Stimulated activated CD4-positive, alpha-beta T cell treated with anti-CD3 and anti-CD28 coated beads, Interleukin-4, amount 100 ng/mL, for 1 hour (primary cell): ENCODE results near the gene MYOM3.

Source experiments
- DNase-seq: peaks from one replicate; pipeline ENCODE4 v3.0.0-alpha.2; 2020

The MYOM3 gene

GRCh38 chr1:24138476-24139221, 26.7 kb upstream of the MYOM3 start:
- no peak for DNase-seq

DNA sequence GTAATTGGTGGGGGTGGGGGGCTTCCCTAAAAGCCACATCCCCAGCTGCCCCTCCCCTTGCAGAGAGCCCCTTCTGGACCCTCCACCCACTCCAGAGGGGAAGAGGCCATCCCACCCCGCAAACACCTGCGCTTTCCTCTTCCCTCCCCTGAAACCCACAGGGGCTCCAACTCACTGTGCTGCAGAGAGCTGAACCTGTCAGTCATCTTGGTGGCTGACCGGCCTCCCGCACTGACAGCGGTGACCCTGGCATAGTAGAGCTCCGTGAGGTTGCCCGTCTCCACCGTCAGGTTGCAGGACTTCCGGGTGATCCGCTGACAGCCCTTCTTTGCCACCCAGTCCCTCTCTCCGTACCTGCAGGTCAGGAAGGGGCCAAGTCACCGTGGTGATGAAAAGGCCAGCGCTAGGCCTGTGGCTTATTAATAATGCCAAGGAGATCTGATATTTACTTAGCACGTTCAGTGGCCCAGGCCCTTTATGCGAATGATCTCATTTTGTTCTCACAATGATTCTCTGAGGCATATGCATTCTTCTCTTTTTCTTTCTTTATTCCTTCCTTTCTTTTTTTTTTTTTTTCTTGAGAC, 25.1 kb upstream of the MYOM3 start:
- no peak for DNase-seq

- DNase-seq = no peak
These were observed 22.4 kb upstream of the MYOM3 start for GRCh38 chr1:24134376-24134775.

- no peak for DNase-seq
These were observed 21.9 kb upstream of the MYOM3 start for GRCh38 chr1:24133819-24134218.

DNA sequence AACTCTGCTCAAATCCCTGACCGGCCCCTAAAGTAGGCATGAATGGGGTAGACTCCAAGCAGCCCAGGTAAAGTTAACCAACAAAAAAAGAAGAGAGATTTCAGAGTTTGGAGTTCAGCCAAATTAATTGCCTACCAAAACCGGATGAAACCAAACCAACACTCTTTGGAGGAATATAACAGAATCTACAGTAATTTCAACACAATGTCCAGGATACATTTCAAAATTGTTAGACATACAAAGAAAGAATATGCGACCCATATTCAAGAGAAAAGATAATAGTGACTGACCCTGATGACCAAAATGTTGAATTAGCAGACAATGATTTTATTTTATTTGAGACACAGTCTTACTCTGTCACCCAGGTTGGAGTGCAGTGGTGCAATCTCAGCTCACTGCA, 18.4 kb upstream of the MYOM3 start:
- DNase-seq = no peak

DNA sequence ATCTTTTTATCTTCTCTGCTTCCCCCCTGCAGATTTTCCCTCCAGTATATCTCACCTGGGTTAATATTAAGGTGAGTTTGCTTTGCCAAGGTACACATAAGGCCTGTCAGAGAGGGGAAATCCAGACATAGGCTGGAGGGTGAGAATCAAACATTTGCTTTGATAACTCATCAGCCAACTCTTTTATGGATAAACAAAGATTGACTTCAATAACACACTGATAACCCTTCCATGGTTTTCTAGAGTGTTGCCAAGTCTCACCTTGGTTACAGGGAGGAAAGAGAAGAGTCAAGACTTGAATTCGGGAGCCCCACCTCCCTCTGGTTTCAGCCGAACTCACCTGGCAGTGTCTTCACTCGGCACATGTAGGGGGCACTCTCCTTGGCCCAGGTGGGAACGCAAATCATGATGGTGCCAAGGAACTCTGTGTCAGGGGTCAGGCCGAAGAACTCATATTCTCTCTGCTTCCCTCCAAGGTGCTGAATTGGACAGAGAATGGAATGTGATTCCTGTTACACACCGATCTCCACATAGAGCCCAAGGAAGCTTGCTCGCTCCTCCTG, 15.9 kb upstream of the MYOM3 start:
- no peak for DNase-seq

GRCh38 chr1:24127134-24127800, 15.3 kb upstream of the MYOM3 start:
- no peak for DNase-seq

DNA sequence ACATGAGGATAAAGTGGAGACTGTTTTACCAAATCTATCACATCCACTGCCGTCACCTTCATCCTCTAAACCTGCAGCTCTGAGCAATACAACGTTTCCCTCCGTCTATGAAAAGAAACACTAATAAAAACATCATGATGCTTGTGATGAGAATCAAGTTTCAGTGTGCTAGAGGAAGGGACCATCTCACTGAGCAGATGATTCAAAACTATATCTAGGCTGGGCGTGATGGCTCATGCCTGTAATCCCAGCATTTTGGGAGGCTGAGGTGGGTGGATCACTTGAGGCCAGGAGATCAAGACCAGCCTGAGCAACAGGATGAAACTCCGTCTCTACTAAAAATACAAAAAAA, 14.7 kb upstream of the MYOM3 start:
- no peak for DNase-seq

- no peak for DNase-seq
These were observed 14.2 kb upstream of the MYOM3 start for GRCh38 chr1:24126018-24126671.

DNA sequence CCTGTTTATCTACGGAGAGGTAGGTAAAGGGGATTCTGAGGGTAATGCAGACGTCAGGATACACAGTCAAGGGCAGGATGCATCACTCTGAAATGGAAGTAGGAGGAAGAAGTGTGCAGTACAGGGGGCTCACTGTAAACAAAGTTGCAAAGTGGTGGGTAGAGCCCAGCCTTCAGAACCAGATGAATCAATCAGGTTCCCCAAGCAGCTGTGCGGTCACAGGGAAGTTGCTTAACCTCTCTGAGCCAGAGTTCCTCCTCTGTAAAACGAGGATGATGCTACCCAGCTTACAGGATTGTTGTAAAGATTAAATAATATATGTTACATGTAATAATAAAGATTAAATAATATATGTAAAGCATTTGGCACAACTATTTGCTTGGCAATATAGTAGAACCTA, 13.5 kb upstream of the MYOM3 start:
- no peak for DNase-seq

- DNase-seq = no peak
These were observed 13.0 kb upstream of the MYOM3 start for GRCh38 chr1:24124980-24125379.

- DNase-seq = no peak
These were observed 11.7 kb upstream of the MYOM3 start for GRCh38 chr1:24123611-24124010.

DNA sequence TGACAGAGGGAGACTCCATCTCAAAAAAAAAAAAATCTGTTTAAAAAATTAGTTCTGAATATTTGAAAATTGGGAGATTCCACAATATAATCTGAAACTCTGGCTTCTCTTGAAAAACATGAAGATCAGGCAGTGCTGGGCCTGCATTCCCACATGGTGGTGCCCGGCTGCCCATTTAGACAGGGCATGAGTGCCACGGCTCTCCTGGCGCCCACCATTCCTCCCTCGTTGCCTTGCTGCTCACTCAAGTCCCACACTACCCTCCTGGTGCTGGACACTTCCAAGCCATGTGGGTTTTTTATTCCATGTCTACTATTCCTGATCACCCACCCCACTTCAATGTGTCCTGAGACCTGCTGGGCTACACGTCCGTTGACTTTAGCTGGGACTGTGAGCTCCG, 10.8 kb upstream of the MYOM3 start:
- no peak for DNase-seq

DNA sequence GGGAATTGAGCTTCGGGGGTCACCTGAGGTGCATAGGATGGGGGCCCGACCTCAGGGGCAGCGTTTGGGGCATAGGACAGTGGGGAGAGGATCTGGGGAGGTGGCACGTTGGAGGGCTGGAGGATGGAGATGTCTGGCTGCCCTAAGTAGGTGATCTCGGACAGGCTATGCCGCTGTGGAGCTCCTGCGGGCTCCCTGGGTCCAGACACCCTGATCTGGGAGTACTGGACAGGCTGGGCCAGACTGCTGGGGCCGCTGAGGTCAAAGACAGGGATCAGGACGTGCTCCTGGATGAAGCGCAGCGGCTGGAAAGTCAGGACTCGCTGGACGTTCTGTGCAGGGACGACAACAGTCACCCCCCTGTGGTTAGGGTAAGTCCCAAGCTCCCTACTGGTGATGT, 9.5 kb upstream of the MYOM3 start:
- DNase-seq = no peak

GRCh38 chr1:24120965-24121364, 9.0 kb upstream of the MYOM3 start:
- no peak for DNase-seq

GRCh38 chr1:24119859-24120756, 8.2 kb upstream of the MYOM3 start:
- DNase-seq = no peak

DNA sequence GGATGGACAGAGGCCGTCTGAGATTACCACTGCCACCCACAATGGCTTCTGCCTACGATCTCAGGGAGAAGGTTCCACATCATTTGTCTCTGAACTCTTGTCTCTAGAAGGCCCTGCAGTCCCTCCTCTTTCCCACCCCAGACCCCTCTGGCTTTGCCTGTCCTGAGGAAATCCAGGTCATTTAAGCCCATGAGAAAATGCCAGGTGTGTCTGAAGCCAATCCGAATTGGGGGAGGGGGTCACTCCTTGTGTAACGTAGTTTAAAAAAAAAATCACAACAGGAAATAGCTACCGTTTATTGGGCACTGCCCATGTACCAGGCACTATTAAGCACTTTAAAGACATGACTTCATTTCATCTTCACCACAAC, 7.5 kb upstream of the MYOM3 start:
- DNase-seq = no peak

DNA sequence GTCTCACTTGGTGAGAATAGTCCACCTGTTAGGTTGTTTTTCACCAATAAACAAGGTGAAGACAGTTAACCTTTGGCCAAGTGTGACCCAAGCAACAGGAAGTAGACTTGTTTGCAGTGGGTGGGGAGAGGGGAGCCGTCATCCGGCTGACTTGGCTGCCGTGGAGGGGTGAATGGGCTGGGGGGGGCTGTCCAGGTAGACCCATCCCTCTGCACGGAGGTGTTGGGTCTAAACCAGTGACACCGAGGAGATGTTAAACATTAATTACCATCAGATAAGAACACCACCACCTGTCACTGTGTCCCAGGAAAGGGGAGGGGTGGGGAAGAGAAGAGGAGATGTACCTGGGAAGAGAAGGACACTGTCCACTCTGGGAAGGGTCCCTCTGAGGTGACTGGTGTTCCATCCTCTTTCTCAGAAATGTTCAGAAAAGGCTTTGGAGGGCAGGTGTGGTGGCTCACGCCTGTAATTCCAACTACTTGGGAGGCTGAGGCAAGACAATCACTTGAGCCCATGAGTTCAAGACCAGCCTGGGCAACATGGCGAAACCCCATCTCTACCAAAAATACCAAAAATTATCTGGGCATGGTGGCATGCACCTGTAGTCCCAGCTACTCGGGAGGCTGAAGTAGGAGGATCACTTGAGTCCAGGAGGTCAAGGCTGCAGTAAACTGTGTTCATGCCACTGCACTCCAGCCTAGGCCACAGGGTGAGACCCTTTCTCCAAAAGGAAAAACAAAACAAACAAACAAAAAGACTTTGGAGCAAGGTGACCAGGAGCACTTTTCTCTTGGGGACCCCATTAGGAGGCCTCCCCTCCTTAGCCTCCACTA, 6.7 kb upstream of the MYOM3 start:
- no peak for DNase-seq

- no peak for DNase-seq
These were observed 5.9 kb upstream of the MYOM3 start for GRCh38 chr1:24117722-24118409.

GRCh38 chr1:24117132-24117531, 5.2 kb upstream of the MYOM3 start:
- no peak for DNase-seq

DNA sequence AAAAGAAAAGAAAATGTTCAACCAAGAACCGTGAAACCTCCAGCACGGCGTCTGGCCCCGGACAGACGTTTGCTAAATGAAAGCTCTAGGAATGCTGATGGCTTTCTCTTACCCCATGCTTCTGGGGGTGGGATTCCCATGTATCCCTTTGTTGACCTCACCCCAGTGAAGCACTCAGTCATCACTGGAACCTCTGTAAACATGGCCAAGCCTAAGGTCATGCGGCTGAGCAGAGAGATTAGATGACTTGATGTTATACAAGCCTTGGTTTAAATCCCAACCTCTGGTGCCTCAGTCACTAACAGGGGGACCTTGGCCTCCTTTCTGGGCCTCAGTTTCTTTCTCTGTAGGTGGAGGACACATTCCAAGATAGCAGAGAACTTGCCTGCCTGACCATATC, 2.8 kb upstream of the MYOM3 start:
- DNase-seq = no peak
